Measurements from ENCODE around the gene FSTL5. TPM values are rescaled to one million over a fixed set of nuclear protein-coding genes. Genes with fewer than 3 reads are reported as not detected.

The FSTL5 gene
- total RNA-seq, 4 donors from 2014 or later = not detected

DNA sequence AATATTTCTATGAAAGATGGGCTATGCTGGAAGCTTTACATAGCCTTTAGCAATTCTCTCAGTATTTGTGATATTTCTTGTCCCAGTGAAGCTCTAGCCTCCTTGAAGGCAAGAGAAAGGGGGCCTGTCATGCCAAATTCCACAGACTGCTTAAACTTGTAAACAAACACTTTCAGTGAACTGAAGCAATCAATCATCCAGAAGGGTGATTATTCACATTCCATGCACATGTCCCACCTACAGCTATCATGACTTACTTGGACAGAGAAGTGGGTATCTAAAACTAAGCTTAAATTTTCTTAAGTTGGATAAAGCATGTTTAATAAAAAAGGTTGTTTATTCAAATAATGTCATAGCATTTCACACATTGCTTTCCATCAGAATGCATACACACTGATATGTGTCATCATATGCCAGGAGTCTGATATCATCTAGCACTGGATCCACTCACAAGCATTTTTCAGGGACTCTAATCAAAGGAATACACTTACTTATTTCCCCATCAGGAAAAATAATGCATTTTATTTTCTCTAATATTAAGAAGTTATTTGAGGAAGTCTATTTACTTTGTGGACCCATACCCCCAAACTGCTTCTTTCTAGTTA, 1.2 kb upstream of the FSTL5 start:
- no peaks in the 10 kb centered on the region for H3K4me1 ChIP-seq
- no peaks in the 10 kb centered on the region for H3K9me3 ChIP-seq
- no peak overlapping the region for H3K27ac ChIP-seq
- H3K36me3 ChIP-seq = no peaks in the 10 kb centered on the region
- H3K4me3 ChIP-seq = no peak overlapping the region
- H3K27me3 ChIP-seq = peaks cover 0 to 14% (median 4%) of the 10 kb centered on the region in 3 donors
- TF ChIP-seq POLR2A (IDR thresholded peaks at IDR 0.05) = no peak
- TF ChIP-seq CTCF (IDR thresholded peaks at IDR 0.05 in 4 of 5, conservative IDR thresholded peaks at IDR 0.05 in 1 of 5) = no peak
- ATAC-seq (no peak), DNase-seq (no peak)
- intact Hi-C loops (cut with DNase I; ENCODE audit: low total_unique reads) (no loop called here), in situ Hi-C loops (cut with MboI; ENCODE audit: low sequenced_read_pairs in 4 of 4) (no loop called here)

DNA sequence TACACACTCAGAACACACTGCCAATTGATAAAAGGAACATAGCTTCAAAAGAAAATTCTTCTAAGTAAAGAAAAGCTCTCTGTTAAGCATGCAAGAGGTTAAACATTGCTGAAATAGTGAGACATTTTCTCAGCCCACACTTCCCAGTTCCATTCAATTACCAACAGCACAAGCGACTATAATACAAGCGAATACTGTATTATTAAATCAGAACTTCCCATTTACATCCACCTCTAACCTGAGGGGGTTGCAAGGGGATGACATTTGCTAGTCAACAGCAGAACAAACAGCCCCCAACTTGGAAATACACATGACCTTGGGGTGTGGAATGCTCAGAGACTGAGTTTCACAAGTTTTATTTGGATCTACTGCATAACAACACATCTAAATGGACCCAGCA, 1.1 kb downstream of the FSTL5 start:
- DNase-seq = no peak
- H3K9me3 ChIP-seq = no peaks in the 10 kb centered on the region
- H3K36me3 ChIP-seq = no peaks in the 10 kb centered on the region
- no peak overlapping the region for H3K4me3 ChIP-seq
- TF ChIP-seq CTCF (IDR thresholded peaks at IDR 0.05 in 4 of 5, conservative IDR thresholded peaks at IDR 0.05 in 1 of 5) (no peak), POLR2A (IDR thresholded peaks at IDR 0.05) (no peak)
- no peak for ATAC-seq
- intact Hi-C loops (cut with DNase I; ENCODE audit: low total_unique reads) = no loop called here
- H3K4me1 ChIP-seq = no peaks in the 10 kb centered on the region
- in situ Hi-C loops (cut with MboI; ENCODE audit: low sequenced_read_pairs in 4 of 4) = no loop called here
- peaks cover 0 to 14% (median 4%) of the 10 kb centered on the region in 3 donors for H3K27me3 ChIP-seq
- H3K27ac ChIP-seq = no peak overlapping the region

- H3K36me3 ChIP-seq = no peaks in the 10 kb centered on the region
- H3K9me3 ChIP-seq = no peaks in the 10 kb centered on the region
- intact Hi-C loops (cut with DNase I; ENCODE audit: low total_unique reads) = no loop called here
- DNase-seq = no peak
- H3K27ac ChIP-seq = no peak overlapping the region
- H3K27me3 ChIP-seq = no peaks in the 10 kb centered on the region
- in situ Hi-C loops (cut with MboI; ENCODE audit: low sequenced_read_pairs in 4 of 4) = no loop called here
- no peak for ATAC-seq
- no peak for TF ChIP-seq POLR2A (IDR thresholded peaks at IDR 0.05)
- TF ChIP-seq CTCF (IDR thresholded peaks at IDR 0.05 in 4 of 5, conservative IDR thresholded peaks at IDR 0.05 in 1 of 5) = no peak
- H3K4me1 ChIP-seq = no peaks in the 10 kb centered on the region
- H3K4me3 ChIP-seq = no peak overlapping the region
Observed at GRCh38 chr4:162157241-162157640, 6.6 kb downstream of the FSTL5 start.

GRCh38 chr4:162154862-162155540, 8.8 kb downstream of the FSTL5 start:
- Histone ChIP-seq H3K4me3 (no peak overlapping the region), H3K9me3 (no peaks in the 10 kb centered on the region), H3K4me1 (no peaks in the 10 kb centered on the region), H3K27me3 (no peaks in the 10 kb centered on the region), H3K27ac (no peak overlapping the region), H3K36me3 (no peaks in the 10 kb centered on the region)
- in situ Hi-C loops (cut with MboI; ENCODE audit: low sequenced_read_pairs in 4 of 4) (no loop called here), intact Hi-C loops (cut with DNase I; ENCODE audit: low total_unique reads) (no loop called here)
- ATAC-seq (no peak), DNase-seq (no peak)
- TF ChIP-seq POLR2A (IDR thresholded peaks at IDR 0.05) = no peak
- no peak for TF ChIP-seq CTCF (IDR thresholded peaks at IDR 0.05 in 4 of 5, conservative IDR thresholded peaks at IDR 0.05 in 1 of 5)
